CD14-positive monocyte (primary cell): ENCODE results near the gene ZNF419. TPM values are rescaled to one million over a fixed set of nuclear protein-coding genes. Genes with fewer than 3 reads are reported as not detected.
"Not testable (repeated sequence)": the region's sequence is repeated elsewhere in the genome, so short reads cannot be mapped to it uniquely, and the experiment has no call there.

Source experiments
- DNase-seq, 3 donors: peaks; one replicate each; pipeline ENCODE4 v3.0.0-alpha.2; 2011 to 2022
- H2AFZ ChIP-seq: 2 replicates; pipeline ENCODE4 v1.6.0; 2012; ENCODE audit warnings: mild to moderate bottlenecking, low read depth, low read length, inconsistent platforms; ENCODE audit not compliant: insufficient read depth, poor library complexity, severe bottlenecking
- H3K27ac ChIP-seq, 2 donors: 1 replicate in 1 of 2; 2 replicates in 1 of 2; pipeline ENCODE4 v1.5.1; 2012 to 2013; ENCODE audit warnings: low read length in 2 of 2, control low read depth in 1 of 2, inconsistent platforms in 1 of 2, low read depth in 1 of 2, mild to moderate bottlenecking in 1 of 2
- H3K27me3 ChIP-seq, 2 donors: one replicate each; pipeline versions ENCODE4 v1.6.0 to v1.6.1; 2011 to 2013; ENCODE audit warnings: low read length in 2 of 2; ENCODE audit not compliant: control insufficient read depth in 2 of 2, insufficient read depth in 2 of 2
- H3K36me3 ChIP-seq, 2 donors: replicated peaks in 1 of 2; 1 replicate in 1 of 2; 2 replicates in 1 of 2; pipeline versions ENCODE4 v1.5.1 to v1.6.1; 2012 to 2013; ENCODE audit warnings: low read length in 2 of 2, control low read depth in 1 of 2, inconsistent platforms in 1 of 2, mild to moderate bottlenecking in 1 of 2; ENCODE audit not compliant: insufficient read depth in 2 of 2, control insufficient read depth in 1 of 2
- H3K4me1 ChIP-seq, 2 donors: 1 replicate in 1 of 2; 2 replicates in 1 of 2; pipeline versions ENCODE4 v1.5.1 to v1.6.1; 2012 to 2013; ENCODE audit warnings: low read length in 2 of 2, control low read depth in 1 of 2, inconsistent platforms in 1 of 2, mild to moderate bottlenecking in 1 of 2, moderate library complexity in 1 of 2; ENCODE audit not compliant: insufficient read depth in 2 of 2, control insufficient read depth in 1 of 2
- H3K4me2 ChIP-seq: replicated peaks from 2 replicates; pipeline ENCODE3; 2012; ENCODE audit warnings: low read length, moderate library complexity, mild to moderate bottlenecking; ENCODE audit not compliant: poor library complexity, severe bottlenecking; ENCODE audit errors: extremely low read depth
- H3K4me3 ChIP-seq, 3 experiments: fragments of 200-600 bp in 1 of 3; sonication (generic) in 1 of 3; replicated peaks in 1 of 3; 1 replicate in 2 of 3; 2 replicates in 1 of 3; pipeline ENCODE4 v1.5.1; 2011 to 2013; ENCODE audit warnings: low read length in 3 of 3, mild to moderate bottlenecking in 3 of 3, control low read depth in 2 of 3, low read depth in 2 of 3, inconsistent platforms in 1 of 3, moderate library complexity in 1 of 3
- H3K79me2 ChIP-seq: 2 replicates; pipeline ENCODE4 v1.6.0; 2012; ENCODE audit warnings: mild to moderate bottlenecking, control low read depth, inconsistent platforms, low read length, moderate library complexity; ENCODE audit not compliant: insufficient read depth
- H3K9ac ChIP-seq: 2 replicates; pipeline ENCODE4 v1.6.0; 2017; ENCODE audit warnings: low read length, mild to moderate bottlenecking; ENCODE audit not compliant: insufficient read depth, poor library complexity, severe bottlenecking
- H3K9me3 ChIP-seq, 2 donors: replicated peaks in 1 of 2; 1 replicate in 1 of 2; 2 replicates in 1 of 2; pipeline versions ENCODE4 v1.5.1 to v1.6.1; 2012 to 2013; ENCODE audit warnings: low read length in 2 of 2, control low read depth in 1 of 2; ENCODE audit not compliant: control insufficient read depth in 1 of 2, insufficient read depth in 1 of 2
- H4K20me1 ChIP-seq: 2 replicates; pipeline ENCODE4 v1.6.0; 2012; ENCODE audit warnings: mild to moderate bottlenecking, low read length, control low read depth, moderate library complexity; ENCODE audit not compliant: insufficient read depth
- H3K27ac Mint-ChIP-seq, 7 donors: one replicate each; pipeline ENCODE4 v1.8.0; 2020; ENCODE audit warnings: mild to moderate bottlenecking in 7 of 7, mixed read lengths in 7 of 7, moderate library complexity in 6 of 7, inconsistent platforms in 2 of 7
- H3K27me3 Mint-ChIP-seq, 3 donors: one replicate each; pipeline ENCODE4 v1.8.0; 2021 to 2022; ENCODE audit warnings: low read depth in 3 of 3, mild to moderate bottlenecking in 3 of 3, mixed read lengths in 3 of 3, moderate library complexity in 3 of 3, inconsistent platforms in 1 of 3
- H3K36me3 Mint-ChIP-seq, 2 donors: one replicate each; pipeline ENCODE4 v1.8.0; 2020; ENCODE audit warnings: mixed read lengths in 2 of 2, inconsistent platforms in 1 of 2, mild to moderate bottlenecking in 1 of 2
- H3K4me1 Mint-ChIP-seq: one replicate; pipeline ENCODE4 v1.8.0; 2020; ENCODE audit warnings: mild to moderate bottlenecking, mixed read lengths
- H3K4me3 Mint-ChIP-seq, 2 donors: one replicate each; pipeline ENCODE4 v1.8.0; 2020; ENCODE audit warnings: mild to moderate bottlenecking in 2 of 2, mixed read lengths in 2 of 2, moderate library complexity in 1 of 2
- H3K9me3 Mint-ChIP-seq, 7 donors: one replicate each; pipeline ENCODE4 v1.8.0; 2020 to 2022; ENCODE audit warnings: mixed read lengths in 7 of 7, mild to moderate bottlenecking in 6 of 7, moderate library complexity in 6 of 7, inconsistent platforms in 2 of 7
- WGBS: methylation state at CpG from one replicate; pipeline ENCODE4 v1.1.5; 2013; ENCODE audit warnings: missing lambda C conversion rate; ENCODE audit not compliant: insufficient coverage; 5-methylcytosine and 5-hydroxymethylcytosine counted together
- intact Hi-C, 2 donors: fragments of 100-400 bp; cut with micrococcal nuclease; formaldehyde crosslinking; loops; one replicate each; pipeline versions ENCODE4 v1.15.0 to v1.15.1; 2023
- polyA plus RNA-seq, 3 donors: library from polyadenylated mRNA; depleted of rRNA in 1 of 3; unstranded in 2 of 3; stranded (reverse) in 1 of 3; fragments of 300-500 nt in 2 of 3; fragments of >200 nt in 1 of 3; fragmentation: Illumina TruSeq in 2 of 3; gene quantifications; 1 replicate in 2 of 3; 2 replicates in 1 of 3; pipeline ENCODE4 v1.2.3, GENCODE V29; 2012 to 2021
- TF ChIP-seq, protein P1 (sequence below): fragments of 200-600 bp; IDR thresholded peaks from one replicate; pipeline ENCODE4 v1.8.0; 2022; ENCODE audit warnings: antibody characterized with exemption, mild to moderate bottlenecking

The ZNF419 gene
- polyA plus RNA-seq, 3 donors, result 1.3 to 1.6 (median 1.4) TPM

DNA sequence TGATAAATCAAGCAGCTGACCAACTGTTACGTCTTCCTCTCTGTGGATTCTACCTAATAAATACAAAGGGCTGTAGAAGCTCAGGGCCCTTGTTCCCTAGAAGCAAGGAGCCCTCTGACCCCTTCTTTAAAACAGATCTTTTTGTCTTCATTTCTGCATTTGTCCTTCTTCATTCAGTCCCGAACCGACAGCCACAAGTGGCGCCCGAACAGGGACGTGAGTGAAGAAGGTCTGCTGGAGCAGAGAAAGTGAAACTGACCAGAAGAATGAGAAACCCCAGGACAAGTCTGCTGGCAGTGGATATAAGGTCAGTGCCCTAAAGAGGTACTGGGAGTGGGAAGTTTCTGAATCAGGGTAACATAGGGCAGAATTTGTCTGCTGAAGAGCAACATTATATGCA lies 25.3 kb downstream of the ZNF419 start:
- H3K9me3 ChIP-seq, result peaks cover 47 to 96% of the 10 kb centered on the region in 2 donors
- Mint-ChIP-seq H3K27ac (no peak overlapping the region), H3K4me1 (no peaks in the 10 kb centered on the region), H3K4me3 (no peak overlapping the region), H3K36me3 (peaks cover 15 to 26% of the 10 kb centered on the region in 2 donors), H3K27me3 (no peaks in the 10 kb centered on the region), H3K9me3 (peaks cover 37 to 88% (median 80%) of the 10 kb centered on the region in 7 donors)
- no peak overlapping the region for H2AFZ ChIP-seq
- H3K4me2 ChIP-seq, result no peak overlapping the region
- peak overlapping the region in 1 of 3 experiments; percentile 34 for H3K4me3 ChIP-seq
- intact Hi-C loops, result no loop called here
- H3K27ac ChIP-seq, result no peak overlapping the region
- H3K9ac ChIP-seq, result no peak overlapping the region
- no peaks in the 10 kb centered on the region for H3K27me3 ChIP-seq
- DNase-seq, result no peak
- TF ChIP-seq, protein P1, sequence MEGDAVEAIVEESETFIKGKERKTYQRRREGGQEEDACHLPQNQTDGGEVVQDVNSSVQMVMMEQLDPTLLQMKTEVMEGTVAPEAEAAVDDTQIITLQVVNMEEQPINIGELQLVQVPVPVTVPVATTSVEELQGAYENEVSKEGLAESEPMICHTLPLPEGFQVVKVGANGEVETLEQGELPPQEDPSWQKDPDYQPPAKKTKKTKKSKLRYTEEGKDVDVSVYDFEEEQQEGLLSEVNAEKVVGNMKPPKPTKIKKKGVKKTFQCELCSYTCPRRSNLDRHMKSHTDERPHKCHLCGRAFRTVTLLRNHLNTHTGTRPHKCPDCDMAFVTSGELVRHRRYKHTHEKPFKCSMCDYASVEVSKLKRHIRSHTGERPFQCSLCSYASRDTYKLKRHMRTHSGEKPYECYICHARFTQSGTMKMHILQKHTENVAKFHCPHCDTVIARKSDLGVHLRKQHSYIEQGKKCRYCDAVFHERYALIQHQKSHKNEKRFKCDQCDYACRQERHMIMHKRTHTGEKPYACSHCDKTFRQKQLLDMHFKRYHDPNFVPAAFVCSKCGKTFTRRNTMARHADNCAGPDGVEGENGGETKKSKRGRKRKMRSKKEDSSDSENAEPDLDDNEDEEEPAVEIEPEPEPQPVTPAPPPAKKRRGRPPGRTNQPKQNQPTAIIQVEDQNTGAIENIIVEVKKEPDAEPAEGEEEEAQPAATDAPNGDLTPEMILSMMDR, result no peak
- H3K36me3 ChIP-seq, result peaks cover 0 to 34% of the 10 kb centered on the region in 2 donors
- H3K79me2 ChIP-seq, result no peaks in the 10 kb centered on the region
- H3K4me1 ChIP-seq, result no peaks in the 10 kb centered on the region
- no peaks in the 10 kb centered on the region for H4K20me1 ChIP-seq
- WGBS, result 100% methylated on average over 5 of the region's 6 CpGs

DNA sequence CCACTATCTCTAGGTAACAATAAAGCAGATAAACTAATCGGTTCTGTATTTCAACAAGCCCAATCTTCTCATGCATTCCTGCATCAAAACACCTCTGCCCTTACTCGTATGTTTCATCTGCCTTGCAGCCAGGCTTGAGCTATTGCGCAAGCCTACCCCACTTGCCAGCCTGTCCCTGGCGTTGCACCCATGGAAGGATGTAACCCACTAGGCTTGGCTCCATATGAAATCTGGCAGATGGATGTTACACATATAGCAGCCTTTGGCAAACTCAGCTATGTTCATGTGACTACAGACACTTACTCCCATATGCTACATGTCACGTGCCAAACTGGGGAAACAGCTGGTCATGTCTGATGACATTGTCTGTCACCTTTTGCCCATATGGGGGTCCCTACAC lies 27.7 kb downstream of the ZNF419 start:
- Mint-ChIP-seq H3K4me3 (no peak overlapping the region), H3K27me3 (no peaks in the 10 kb centered on the region), H3K9me3 (peaks cover 34 to 85% (median 74%) of the 10 kb centered on the region in 7 donors), H3K4me1 (no peaks in the 10 kb centered on the region), H3K27ac (no peak overlapping the region), H3K36me3 (peaks cover 4 to 19% of the 10 kb centered on the region in 2 donors)
- 78% methylated on average over 5 of the region's 5 CpGs for WGBS
- Histone ChIP-seq H3K4me1 (no peaks in the 10 kb centered on the region), H3K36me3 (peaks cover 0 to 34% of the 10 kb centered on the region in 2 donors), H3K9me3 (peaks cover 55 to 80% of the 10 kb centered on the region in 2 donors), H3K79me2 (no peaks in the 10 kb centered on the region), H3K4me3 (no peak overlapping the region), H3K4me2 (no peak overlapping the region), H3K9ac (no peak overlapping the region), H3K27ac (no peak overlapping the region), H4K20me1 (no peaks in the 10 kb centered on the region), H3K27me3 (no peaks in the 10 kb centered on the region), H2AFZ (no peak overlapping the region)
- TF ChIP-seq, protein P1, result no peak
- no peak for DNase-seq
- intact Hi-C loops, result no loop called here

- H3K79me2 ChIP-seq, H3K27ac Mint-ChIP-seq, H3K27me3 ChIP-seq, H3K4me1 Mint-ChIP-seq, H4K20me1 ChIP-seq, intact Hi-C loops, H3K4me2 ChIP-seq, H3K4me1 ChIP-seq, H3K4me3 Mint-ChIP-seq, H3K27ac ChIP-seq, H2AFZ ChIP-seq, H3K27me3 Mint-ChIP-seq, H3K9ac ChIP-seq, H3K4me3 ChIP-seq, DNase-seq: not testable (repeated sequence)
- no CpG with 5 or more reads among the region's 4 CpGs for WGBS
- Histone ChIP-seq H3K36me3 (peaks cover 0 to 30% of the 10 kb centered on the region in 2 donors), H3K9me3 (peaks cover 53 to 68% of the 10 kb centered on the region in 2 donors)
- Mint-ChIP-seq H3K36me3 (peaks cover 4 to 19% of the 10 kb centered on the region in 2 donors), H3K9me3 (peaks cover 29 to 84% (median 74%) of the 10 kb centered on the region in 7 donors)
Observed at GRCh38 chr19:57518021-57518420, 30.5 kb downstream of the ZNF419 start.
